D721Med (cell line): Measurements from ENCODE around the gene COBL.

Experiments used
- DNase-seq: peaks from one replicate; pipeline ENCODE4 v3.0.0; 2011; ENCODE audit warnings: low spot score; ENCODE audit not compliant: insufficient read length
- FAIRE-seq: peaks from 2 replicates; lab custom pipeline; 2011; peaks lifted over from hg19 to GRCh38; lab: Jason Lieb, UNC
- CTCF ChIP-seq: IDR thresholded peaks from 2 replicates; pipeline ENCODE4 v1.5.1; 2012; ENCODE audit warnings: mild to moderate bottlenecking, control low read depth; ENCODE audit not compliant: insufficient read depth; ENCODE audit errors: missing control alignments

The COBL gene

GRCh38 chr7:51307651-51308210 is 8.9 kb downstream of the COBL start:
- DNase-seq (no peak), FAIRE-seq (no peak)
- no peak for TF ChIP-seq CTCF

- no peak for TF ChIP-seq CTCF
- DNase-seq, result no peak
- FAIRE-seq, result peak; percentile 32
These were observed 9.8 kb downstream of the COBL start for GRCh38 chr7:51306761-51307160.

GRCh38 chr7:51304729-51305128 is 11.9 kb downstream of the COBL start:
- TF ChIP-seq CTCF, result no peak
- DNase-seq (no peak), FAIRE-seq (no peak)

GRCh38 chr7:51303142-51303525 is 13.5 kb downstream of the COBL start:
- FAIRE-seq (no peak), DNase-seq (no peak)
- no peak for TF ChIP-seq CTCF

GRCh38 chr7:51301806-51302205 is 14.8 kb downstream of the COBL start:
- DNase-seq, result no peak
- FAIRE-seq, result no peak
- no peak for TF ChIP-seq CTCF

- TF ChIP-seq CTCF, result no peak
- no peak for FAIRE-seq
- DNase-seq, result no peak
These were observed 15.6 kb downstream of the COBL start for GRCh38 chr7:51300762-51301674.
